Activated CD8-positive, alpha-beta memory T cell treated with anti-CD3 and anti-CD28 coated beads, Interleukin-2, amount 10 ng/mL, durations not matched to agents 7 days and 5 days (primary cell): Measurements from ENCODE around the gene RPUSD4. TPM values are rescaled to one million over a fixed set of nuclear protein-coding genes. Genes with fewer than 3 reads are reported as not detected.

ENCODE experiments used
- ATAC-seq: fragments of 150-1000 bp; cut with Tn5 transposase; one replicate; pipeline ENCODE4 v1.10.0; 2021; ENCODE audit warnings: moderate library complexity
- CTCF ChIA-PET: fragments of 350-600 bp; sonication (Branson Sonifier 250); formaldehyde crosslinking; loops from one replicate; lab custom pipeline; 2021; ENCODE audit warnings: antibody characterized with exemption; lab: Charles Lee
- DNase-seq: peaks from one replicate; pipeline ENCODE4 v3.0.0-alpha.2; 2020
- H3K27ac Mint-ChIP-seq: one replicate; pipeline ENCODE4 v1.8.0; 2021; ENCODE audit warnings: mild to moderate bottlenecking, mixed read lengths
- H3K27me3 Mint-ChIP-seq: one replicate; pipeline ENCODE4 v1.8.0; 2021; ENCODE audit warnings: mixed read lengths
- H3K36me3 Mint-ChIP-seq: one replicate; pipeline ENCODE4 v1.8.0; 2021; ENCODE audit warnings: mild to moderate bottlenecking, mixed read lengths
- H3K4me1 Mint-ChIP-seq: one replicate; pipeline ENCODE4 v1.8.0; 2021; ENCODE audit warnings: mixed read lengths
- H3K4me3 Mint-ChIP-seq: one replicate; pipeline ENCODE4 v1.8.0; 2021; ENCODE audit warnings: mild to moderate bottlenecking, moderate library complexity, mixed read lengths
- H3K9me3 Mint-ChIP-seq: one replicate; pipeline ENCODE4 v1.8.0; 2022; ENCODE audit warnings: low read depth, mixed read lengths
- total RNA-seq, 2 experiments: library from RNA; stranded (reverse); gene quantifications; one replicate each; pipeline ENCODE4 v1.2.3, GENCODE V29; 2021

The RPUSD4 gene
- total RNA-seq, 2 experiments from 2014 or later = 32.0 to 38.8 TPM

DNA sequence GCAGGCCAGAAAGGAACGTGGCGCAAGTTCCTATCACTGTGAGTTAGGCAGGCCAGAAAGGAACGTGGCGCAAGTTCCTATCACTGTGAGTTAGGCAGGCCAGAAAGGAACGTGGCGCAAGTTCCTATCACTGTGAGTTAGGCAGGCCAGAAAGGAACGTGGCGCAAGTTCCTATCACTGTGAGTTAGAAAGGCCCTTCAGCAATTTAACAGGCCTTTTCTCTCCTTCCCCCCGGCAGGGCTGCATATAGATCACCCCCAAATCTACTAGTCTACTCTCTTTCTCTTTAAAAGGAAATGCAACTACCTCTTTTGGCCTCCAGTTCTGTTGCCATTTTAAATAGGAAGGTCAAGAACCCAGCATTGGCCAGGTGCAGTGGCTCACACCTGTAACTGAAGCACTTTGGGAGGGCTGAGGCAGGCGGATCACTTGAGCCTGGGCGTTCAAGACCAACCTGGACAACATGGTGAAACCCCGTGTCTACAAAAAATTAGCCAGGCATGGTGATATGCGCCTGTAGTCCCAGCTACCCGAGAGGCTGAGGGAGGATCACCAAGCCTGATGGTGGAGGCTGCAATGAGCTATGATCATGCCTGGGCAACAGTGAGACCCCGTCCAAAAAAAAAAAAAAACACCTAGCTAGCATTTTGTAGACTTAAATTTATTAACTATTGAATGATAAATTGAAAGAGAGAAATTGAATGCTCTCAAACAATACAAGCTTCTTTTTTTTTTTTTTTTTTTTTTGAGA is 15.1 kb upstream of the RPUSD4 start:
- no peak for DNase-seq
- Mint-ChIP-seq H3K27me3 (no peaks in the 10 kb centered on the region), H3K9me3 (peaks cover 2% of the 10 kb centered on the region), H3K36me3 (peaks cover 7% of the 10 kb centered on the region), H3K4me1 (no peaks in the 10 kb centered on the region), H3K27ac (no peak overlapping the region), H3K4me3 (no peak overlapping the region)
- ATAC-seq = no peak
- CTCF ChIA-PET = no interaction called here

- Mint-ChIP-seq H3K4me1 (no peaks in the 10 kb centered on the region), H3K27me3 (no peaks in the 10 kb centered on the region), H3K36me3 (peaks cover 7% of the 10 kb centered on the region), H3K9me3 (peaks cover 2% of the 10 kb centered on the region), H3K4me3 (no peak overlapping the region), H3K27ac (no peak overlapping the region)
- ATAC-seq (no peak), DNase-seq (no peak)
- CTCF ChIA-PET = no interaction called here
Observed at GRCh38 chr11:126225295-126225665, 13.8 kb upstream of the RPUSD4 start.

DNA sequence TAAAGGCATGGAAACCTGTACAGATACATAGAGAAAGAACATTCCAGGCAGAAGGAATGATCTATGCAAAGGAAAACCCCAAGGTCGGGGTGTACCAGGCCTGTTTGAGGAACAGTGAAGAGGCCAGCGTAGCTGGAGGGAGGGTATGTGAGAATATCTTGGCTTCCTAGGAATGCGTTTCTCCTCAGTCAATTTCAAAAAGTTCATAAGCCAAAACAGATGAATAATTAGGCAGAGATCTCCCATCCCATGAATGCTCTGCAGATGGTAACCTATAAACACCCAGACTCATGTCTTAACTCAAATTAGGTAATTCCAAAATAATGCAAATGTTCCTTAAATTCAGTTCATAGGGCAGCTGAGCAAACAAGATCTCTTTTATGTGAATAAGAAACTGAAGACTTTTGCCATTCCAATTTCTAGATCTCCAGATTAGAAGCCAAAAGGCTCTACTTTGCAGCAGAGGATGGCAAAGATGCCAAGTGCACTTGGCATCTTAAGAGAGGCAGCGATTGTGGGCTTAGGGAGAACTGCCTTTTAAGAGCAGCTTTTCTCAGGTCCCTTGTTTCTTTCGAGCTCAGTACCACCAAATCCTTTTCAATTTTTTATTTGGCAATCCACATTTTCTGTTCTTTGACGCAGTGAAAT is 13.3 kb upstream of the RPUSD4 start:
- H3K27ac Mint-ChIP-seq = no peak overlapping the region
- H3K4me3 Mint-ChIP-seq = no peak overlapping the region
- no peak for ATAC-seq
- no peaks in the 10 kb centered on the region for H3K27me3 Mint-ChIP-seq
- peaks cover 7% of the 10 kb centered on the region for H3K36me3 Mint-ChIP-seq
- CTCF ChIA-PET = no interaction called here
- DNase-seq = no peak
- peaks cover 2% of the 10 kb centered on the region for H3K9me3 Mint-ChIP-seq
- no peaks in the 10 kb centered on the region for H3K4me1 Mint-ChIP-seq

DNA sequence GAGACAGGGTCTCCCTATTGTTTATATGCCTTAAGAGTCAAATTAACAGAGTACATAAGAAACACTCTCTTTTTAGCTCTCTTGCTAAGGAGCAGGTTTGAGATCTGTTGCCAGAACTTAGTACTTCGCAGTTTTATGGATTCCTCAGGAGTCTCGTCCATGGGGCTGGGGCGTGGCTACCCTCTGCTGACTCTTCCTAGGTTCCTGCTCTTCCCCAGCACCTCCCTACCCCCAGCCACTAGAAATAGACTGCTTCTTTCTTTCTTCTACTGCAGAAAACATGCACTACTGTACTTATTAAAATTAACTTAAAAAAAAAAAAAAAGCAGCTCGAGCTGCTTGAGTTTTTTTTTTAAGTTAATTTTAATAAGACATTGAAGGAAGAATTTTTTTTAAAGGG is 8.1 kb upstream of the RPUSD4 start:
- no peak overlapping the region for H3K27ac Mint-ChIP-seq
- H3K36me3 Mint-ChIP-seq = no peaks in the 10 kb centered on the region
- H3K27me3 Mint-ChIP-seq = no peaks in the 10 kb centered on the region
- no peak overlapping the region for H3K4me3 Mint-ChIP-seq
- CTCF ChIA-PET = interaction anchor here (0.6 to 1.6 kb wide), 3 partner anchors 13 to 559 kb away, joined by 3 to 4 read pairs (median 4); partner anchors contain the start of gene PUS3
- H3K4me1 Mint-ChIP-seq = peaks cover 20% of the 10 kb centered on the region
- ATAC-seq = no peak
- no peak for DNase-seq
- no peaks in the 10 kb centered on the region for H3K9me3 Mint-ChIP-seq

DNA sequence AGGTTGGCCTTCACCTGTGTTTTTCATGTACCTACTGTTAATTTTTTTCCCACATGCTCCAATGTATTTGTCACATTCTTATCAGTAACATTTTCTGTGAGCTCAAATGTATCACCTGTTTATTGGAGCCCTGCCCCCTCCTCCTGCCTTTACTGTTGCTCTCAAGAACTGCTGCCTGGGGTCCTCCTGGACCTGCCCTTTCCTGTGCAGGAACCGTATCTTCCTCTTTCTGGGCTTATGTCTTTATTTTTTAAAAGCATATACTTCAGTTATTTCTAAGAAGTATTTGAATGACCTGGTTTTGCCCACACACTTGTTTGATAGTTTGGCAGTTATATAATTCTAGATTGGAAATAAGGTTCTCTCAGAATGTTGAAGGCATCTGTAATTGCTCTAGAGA is 6.0 kb upstream of the RPUSD4 start:
- peaks cover 1% of the 10 kb centered on the region for H3K36me3 Mint-ChIP-seq
- ATAC-seq (no peak), DNase-seq (no peak)
- peaks cover 5% of the 10 kb centered on the region for H3K27me3 Mint-ChIP-seq
- H3K27ac Mint-ChIP-seq = no peak overlapping the region
- no peaks in the 10 kb centered on the region for H3K9me3 Mint-ChIP-seq
- CTCF ChIA-PET = no interaction called here
- peaks cover 31% of the 10 kb centered on the region for H3K4me1 Mint-ChIP-seq
- no peak overlapping the region for H3K4me3 Mint-ChIP-seq

DNA sequence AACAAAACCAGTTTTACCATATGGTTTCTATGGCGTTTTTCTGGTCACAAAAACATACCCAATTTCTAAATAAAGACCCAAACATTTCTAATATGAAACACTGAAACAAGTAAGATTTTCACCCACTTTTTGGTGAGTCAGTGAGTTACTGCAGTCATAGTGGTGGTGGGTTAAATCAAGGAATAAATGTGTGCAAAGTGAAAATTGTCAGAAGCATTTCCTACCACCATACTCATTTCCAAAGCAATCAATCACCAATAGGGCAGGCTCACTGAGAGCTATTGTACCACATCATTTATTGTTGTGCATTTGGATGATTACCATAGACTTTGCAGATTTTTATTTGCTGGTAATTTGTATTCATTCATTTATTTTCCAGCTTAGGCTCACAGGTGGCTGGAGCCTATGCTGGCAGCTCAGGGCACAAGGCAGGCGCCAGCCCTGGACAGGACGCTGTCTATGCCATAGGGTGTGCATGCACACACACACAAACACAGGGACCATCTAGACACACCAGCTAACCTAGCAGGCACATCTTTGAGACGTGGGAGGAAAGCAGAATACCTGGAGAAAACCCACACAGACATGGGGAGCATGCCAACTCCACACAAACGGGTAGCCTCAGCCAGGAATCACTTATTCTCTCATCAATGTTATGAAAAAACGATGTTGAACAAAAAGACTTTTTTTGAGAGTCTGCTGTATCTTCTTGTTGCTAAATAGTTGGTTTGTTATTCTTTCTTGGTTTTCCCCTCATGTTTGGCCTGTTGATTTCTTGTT is 5.3 kb upstream of the RPUSD4 start:
- CTCF ChIA-PET = no interaction called here
- Mint-ChIP-seq H3K4me3 (no peak overlapping the region), H3K36me3 (peaks cover 1% of the 10 kb centered on the region), H3K27me3 (peaks cover 5% of the 10 kb centered on the region), H3K4me1 (peaks cover 38% of the 10 kb centered on the region), H3K27ac (no peak overlapping the region), H3K9me3 (no peaks in the 10 kb centered on the region)
- DNase-seq (no peak), ATAC-seq (no peak)

DNA sequence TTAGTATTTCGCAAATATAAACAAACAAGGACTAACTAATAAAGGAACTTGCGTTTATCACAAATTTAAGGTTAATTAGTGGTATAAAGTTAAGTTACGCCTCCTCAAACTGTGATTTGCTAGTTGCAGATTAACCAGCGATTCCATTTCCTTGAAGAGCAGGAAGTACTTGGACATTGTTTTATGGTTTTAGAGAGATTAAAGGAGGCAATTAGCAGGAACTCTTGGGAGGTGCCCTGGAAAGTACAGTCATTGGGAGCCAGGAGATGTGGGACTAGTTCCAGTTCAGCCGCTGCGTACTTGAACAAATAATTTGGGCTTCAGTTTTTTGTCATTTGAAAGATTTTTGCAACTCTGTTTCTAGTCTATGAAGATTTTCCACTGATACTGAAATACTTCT is 3.4 kb upstream of the RPUSD4 start:
- CTCF ChIA-PET = no interaction called here
- peaks cover 49% of the 10 kb centered on the region for H3K4me1 Mint-ChIP-seq
- H3K27me3 Mint-ChIP-seq = peaks cover 5% of the 10 kb centered on the region
- DNase-seq (no peak), ATAC-seq (no peak)
- no peak overlapping the region for H3K4me3 Mint-ChIP-seq
- peaks cover 1% of the 10 kb centered on the region for H3K36me3 Mint-ChIP-seq
- H3K9me3 Mint-ChIP-seq = no peaks in the 10 kb centered on the region
- H3K27ac Mint-ChIP-seq = no peak overlapping the region

- H3K36me3 Mint-ChIP-seq = peaks cover 3% of the 10 kb centered on the region
- H3K4me3 Mint-ChIP-seq = no peak overlapping the region
- no peaks in the 10 kb centered on the region for H3K9me3 Mint-ChIP-seq
- peaks cover 51% of the 10 kb centered on the region for H3K4me1 Mint-ChIP-seq
- ATAC-seq (no peak), DNase-seq (no peak)
- peaks cover 5% of the 10 kb centered on the region for H3K27me3 Mint-ChIP-seq
- CTCF ChIA-PET = interaction anchor here (0.6 to 1.1 kb wide), 2 partner anchors 292 to 1428 kb away, joined by 3 to 6 read pairs; no protein-coding TSS in a partner anchor
- no peak overlapping the region for H3K27ac Mint-ChIP-seq
Observed at GRCh38 chr11:126214441-126214840, 3.0 kb upstream of the RPUSD4 start.

DNA sequence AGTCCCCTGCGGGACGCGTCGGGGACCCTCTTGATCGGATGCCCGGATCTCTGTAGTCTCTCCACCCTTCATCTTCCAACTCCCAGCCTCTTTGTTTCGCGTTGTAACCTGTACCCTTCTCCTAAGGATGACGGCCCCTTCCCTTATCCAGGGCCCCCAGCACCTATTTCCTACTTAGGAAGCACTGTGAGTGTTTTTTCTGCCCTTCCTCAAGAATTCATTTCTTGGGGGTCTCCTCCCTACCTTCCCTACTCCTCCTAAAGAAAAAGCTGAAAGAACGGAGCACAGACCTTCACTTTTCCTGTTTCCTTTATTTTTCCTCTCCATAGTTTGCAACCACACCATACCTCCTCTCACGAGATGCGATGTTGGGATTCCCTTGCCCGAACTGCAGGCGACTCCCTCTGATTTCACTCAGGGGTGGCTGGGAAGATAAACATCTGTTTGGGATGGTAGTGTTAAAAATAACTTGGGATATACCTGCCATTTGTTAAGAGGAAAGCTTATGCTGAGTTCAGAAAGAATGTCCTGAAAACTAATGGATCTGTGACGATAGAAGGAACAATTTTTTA is 725 bp upstream of the RPUSD4 start:
- Mint-ChIP-seq H3K9me3 (no peaks in the 10 kb centered on the region), H3K27me3 (peaks cover 5% of the 10 kb centered on the region), H3K36me3 (peaks cover 8% of the 10 kb centered on the region), H3K4me1 (peaks cover 48% of the 10 kb centered on the region), H3K4me3 (peak overlapping the region; percentile 92), H3K27ac (peak overlapping the region; percentile 88)
- DNase-seq (no peak), ATAC-seq (no peak)
- CTCF ChIA-PET = no interaction called here

DNA sequence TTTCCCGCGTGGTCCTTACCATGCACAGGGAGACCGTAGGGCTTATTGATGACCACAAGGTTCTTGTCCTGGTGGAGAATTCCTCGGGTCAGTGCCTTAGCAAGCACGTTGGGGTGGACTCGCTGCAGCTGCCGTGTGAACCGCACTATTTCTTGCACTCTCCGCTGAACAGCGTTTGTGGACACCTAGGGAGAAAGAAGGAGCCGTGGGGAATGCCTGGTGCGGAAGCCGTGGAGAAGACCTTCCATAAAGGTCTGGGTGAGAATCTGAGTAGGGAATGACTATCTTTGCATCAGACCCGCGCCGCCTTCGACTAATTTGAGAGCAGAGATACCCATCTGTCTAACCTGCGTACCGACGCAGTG is 597 bp downstream of the RPUSD4 start:
- peaks cover 14% of the 10 kb centered on the region for H3K36me3 Mint-ChIP-seq
- H3K4me1 Mint-ChIP-seq = peaks cover 39% of the 10 kb centered on the region
- CTCF ChIA-PET = interaction anchor here (1.1 kb wide), 1 partner anchor 148 kb away, joined by 3 read pairs; the partner anchor contains the start of gene CDON
- H3K9me3 Mint-ChIP-seq = no peaks in the 10 kb centered on the region
- H3K27ac Mint-ChIP-seq = peak overlapping the region; percentile 88
- ATAC-seq (no peak), DNase-seq (no peak)
- peak overlapping the region; percentile 92 for H3K4me3 Mint-ChIP-seq
- H3K27me3 Mint-ChIP-seq = peaks cover 5% of the 10 kb centered on the region

DNA sequence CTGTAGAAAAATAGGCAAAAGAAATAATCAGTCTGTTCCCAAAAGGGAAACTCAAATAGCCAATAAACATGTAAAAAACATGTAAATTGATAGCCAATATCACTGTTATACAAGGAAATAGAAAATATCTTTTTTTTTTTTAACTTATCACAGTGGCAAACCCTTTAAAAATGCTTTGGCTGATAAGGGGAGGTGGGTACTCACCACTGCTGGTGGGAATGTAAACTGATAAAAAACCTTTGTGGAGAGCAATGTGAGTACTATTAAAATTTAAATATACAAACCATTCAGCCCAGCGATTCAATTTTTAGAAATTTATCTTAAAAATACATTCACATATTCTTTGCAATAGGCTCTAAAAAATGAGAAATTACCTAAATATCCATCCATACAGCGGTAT is 3.6 kb downstream of the RPUSD4 start:
- no peak for DNase-seq
- peaks cover 27% of the 10 kb centered on the region for H3K36me3 Mint-ChIP-seq
- H3K27ac Mint-ChIP-seq = no peak overlapping the region
- H3K27me3 Mint-ChIP-seq = peaks cover 3% of the 10 kb centered on the region
- no peaks in the 10 kb centered on the region for H3K9me3 Mint-ChIP-seq
- CTCF ChIA-PET = no interaction called here
- H3K4me1 Mint-ChIP-seq = peaks cover 25% of the 10 kb centered on the region
- ATAC-seq = no peak
- no peak overlapping the region for H3K4me3 Mint-ChIP-seq

DNA sequence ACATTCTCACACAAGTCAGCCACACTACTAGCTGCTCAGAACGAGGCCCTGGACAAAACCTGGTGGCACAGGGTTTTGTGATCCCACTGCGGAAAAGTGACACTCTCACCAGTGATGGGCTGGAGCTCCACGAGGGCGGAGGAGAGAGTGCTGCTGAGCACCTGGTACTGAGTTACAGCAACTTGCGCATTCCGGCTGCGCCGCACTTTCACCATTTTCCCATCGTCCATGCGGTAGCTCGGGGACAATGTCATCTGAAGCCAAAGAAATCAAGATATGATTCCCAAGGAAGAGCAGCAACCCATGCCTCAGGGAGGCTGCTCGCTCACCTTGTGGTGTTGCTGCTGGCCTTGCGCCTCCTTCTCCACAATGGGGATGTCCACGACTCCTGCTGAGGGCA is 6.1 kb downstream of the RPUSD4 start:
- peaks cover 7% of the 10 kb centered on the region for H3K4me1 Mint-ChIP-seq
- no peak overlapping the region for H3K4me3 Mint-ChIP-seq
- CTCF ChIA-PET = interaction anchor here (1.5 to 1.6 kb wide), 2 partner anchors 263 to 303 kb away, joined by 3 read pairs; partner anchors contain the start of gene PUS3
- no peaks in the 10 kb centered on the region for H3K9me3 Mint-ChIP-seq
- no peaks in the 10 kb centered on the region for H3K27me3 Mint-ChIP-seq
- DNase-seq (no peak), ATAC-seq (no peak)
- peaks cover 46% of the 10 kb centered on the region for H3K36me3 Mint-ChIP-seq
- no peak overlapping the region for H3K27ac Mint-ChIP-seq

DNA sequence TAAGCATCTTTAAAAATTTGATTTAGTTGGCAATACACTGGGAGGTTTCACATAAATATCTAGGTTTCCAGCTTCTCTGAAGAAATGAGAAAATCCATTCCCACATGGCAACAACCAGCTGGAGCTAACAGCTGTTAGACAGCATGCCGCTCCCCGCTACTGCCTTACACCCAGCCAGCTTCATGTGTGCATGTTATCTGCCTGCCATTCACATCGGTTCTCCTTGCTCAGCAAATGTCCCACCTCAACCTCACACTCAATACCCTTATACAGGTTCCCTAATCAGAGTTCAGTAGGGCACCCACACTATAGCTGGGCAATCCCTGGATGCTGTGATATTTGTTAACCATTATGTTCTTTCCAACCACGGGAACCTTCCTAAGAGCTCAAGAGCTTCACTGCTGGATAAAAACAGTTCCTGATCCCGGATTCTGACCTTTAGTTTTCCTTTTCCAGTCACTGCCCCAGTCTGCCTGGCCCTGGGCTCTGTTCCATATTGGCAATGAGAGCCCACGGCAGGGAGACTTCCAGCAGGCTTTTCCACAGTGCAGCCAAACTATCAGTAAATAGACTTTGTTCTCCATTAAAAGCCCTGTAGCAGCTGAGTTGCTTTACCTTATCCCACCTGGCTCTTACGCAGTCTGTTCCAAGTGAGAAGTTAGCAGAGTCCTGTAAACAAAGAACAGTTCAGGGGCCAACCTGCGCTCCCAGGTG is 8.6 kb downstream of the RPUSD4 start:
- H3K9me3 Mint-ChIP-seq = no peaks in the 10 kb centered on the region
- no peak for ATAC-seq
- no peak overlapping the region for H3K27ac Mint-ChIP-seq
- DNase-seq = no peak
- H3K4me3 Mint-ChIP-seq = no peak overlapping the region
- CTCF ChIA-PET = interaction anchor here (1.0 to 1.9 kb wide), 2 partner anchors 9 to 13 kb away, joined by 3 to 6 read pairs; no protein-coding TSS in a partner anchor
- H3K27me3 Mint-ChIP-seq = no peaks in the 10 kb centered on the region
- H3K36me3 Mint-ChIP-seq = peaks cover 57% of the 10 kb centered on the region
- no peaks in the 10 kb centered on the region for H3K4me1 Mint-ChIP-seq
